Bronchial epithelial cell (primary cell): ENCODE data around the gene FZD2. TPM values are rescaled to one million over a fixed set of nuclear protein-coding genes. Genes with fewer than 3 reads are reported as not detected.

Experiments used
- DNase-seq: peaks from one replicate; pipeline ENCODE4 v3.0.0-alpha.2; 2010; ENCODE audit warnings: low read depth
- FAIRE-seq: peaks from 2 replicates; lab custom pipeline; 2011; peaks lifted over from hg19 to GRCh38; lab: Jason Lieb, UNC
- H3K27me3 ChIP-seq: 2 replicates; pipeline ENCODE4 v1.5.1; 2011; ENCODE audit warnings: low read length; ENCODE audit not compliant: control insufficient read depth, insufficient read depth
- H3K36me3 ChIP-seq: 2 replicates; pipeline ENCODE4 v1.5.1; 2011; ENCODE audit warnings: low read length; ENCODE audit not compliant: control insufficient read depth, insufficient read depth
- H3K4me3 ChIP-seq: 2 replicates; pipeline ENCODE4 v1.5.1; 2011; ENCODE audit warnings: mild to moderate bottlenecking, low read depth, low read length, control low read depth
- CTCF ChIP-seq: IDR thresholded peaks from 2 replicates; pipeline ENCODE4 v1.5.1; 2011; ENCODE audit warnings: mild to moderate bottlenecking, moderate library complexity, low read length, control low read depth, inconsistent platforms; ENCODE audit not compliant: insufficient read depth, severe bottlenecking
- total RNA-seq: library from RNA; depleted of rRNA; stranded (reverse); fragments of >200 nt; gene quantifications from 2 replicates; pipeline ENCODE4 v1.2.1, GENCODE V29; 2014

The FZD2 gene
- total RNA-seq, 1 donor from 2014 or later, result under 0.01 TPM

GRCh38 chr17:44610331-44610730 is 53.0 kb downstream of the FZD2 start:
- peaks cover 1% of the 10 kb centered on the region for H3K27me3 ChIP-seq
- TF ChIP-seq CTCF, result no peak
- H3K4me3 ChIP-seq, result no peak overlapping the region
- DNase-seq (no peak), FAIRE-seq (no peak)
- H3K36me3 ChIP-seq, result no peaks in the 10 kb centered on the region

Other genes with a start within 250 kb of the FZD2 start
- gene RUNDC3A, start 248.9 kb upstream of the FZD2 start, total RNA-seq, result 0.26 and 3.1 TPM in 2 replicates
- 83.7 and 113 TPM in 2 replicates for gene SLC25A39, start 232.7 kb upstream of the FZD2 start, total RNA-seq
- gene GRN, start 212.2 kb upstream of the FZD2 start, total RNA-seq, result 200 and 513 TPM in 2 replicates
- 0.53 and 0.90 TPM in 2 replicates for gene FAM171A2, start 193.6 kb upstream of the FZD2 start, total RNA-seq
- under 0.01 TPM in 1 of 2 replicates, not detected in the other for gene ITGA2B, start 167.8 kb upstream of the FZD2 start, total RNA-seq
- 12.3 and 14.2 TPM in 2 replicates for gene GPATCH8, start 54.1 kb upstream of the FZD2 start, total RNA-seq
- not detected in 2 replicates for gene MEIOC, start 99.0 kb downstream of the FZD2 start, total RNA-seq
- gene CCDC43, start 132.3 kb downstream of the FZD2 start, total RNA-seq, result 46.1 and 47.1 TPM in 2 replicates
- gene DBF4B, start 151.2 kb downstream of the FZD2 start, total RNA-seq, result 0.51 and 0.79 TPM in 2 replicates
- 0.13 and 0.53 TPM in 2 replicates for gene ADAM11, start 201.5 kb downstream of the FZD2 start, total RNA-seq